ENCODE results near the gene ABCC1.

ABCC1 gene

GRCh38 chr16:16124974-16125373, 175.6 kb downstream of the ABCC1 start:
- H3F3A ChIP-seq (ENCODE audit: insufficient read depth): 0 out of 2 replicates have a peak, but pooled peaks cover 4% of the 10 kb centered on the region
- H3K79me2 ChIP-seq (ENCODE audit: insufficient read depth, low read length): no peaks in the 10 kb centered on the region
- H3K4me2 ChIP-seq (ENCODE audit: low read depth, low read length, poor library complexity, severe bottlenecking): no peak overlapping the region
- no peaks in the 10 kb centered on the region for H3K9me2 ChIP-seq (replicated peaks; ENCODE audit: insufficient read depth, low read length)
- H3K27me3 ChIP-seq (ENCODE audit: low read length): no peaks in the 10 kb centered on the region
- H3K27ac ChIP-seq (ENCODE audit: low read depth, low read length): no peak overlapping the region
- no peak overlapping the region for H2AFZ ChIP-seq (ENCODE audit: low read depth, low read length, severe bottlenecking)
- peaks cover 11% of the 10 kb centered on the region for H3K36me3 ChIP-seq (ENCODE audit: low read length)
- no peaks in the 10 kb centered on the region for H3K9me3 ChIP-seq (ENCODE audit: insufficient read depth, low read length)
- no peaks in the 10 kb centered on the region for H4K20me1 ChIP-seq (ENCODE audit: low read depth, low read length)
- no peak overlapping the region for H3K4me3 ChIP-seq (ENCODE audit: insufficient read depth, low read length, poor library complexity, severe bottlenecking)
- H3K9ac ChIP-seq (ENCODE audit: low read length): no peak overlapping the region
- TF ChIP-seq, protein P1, sequence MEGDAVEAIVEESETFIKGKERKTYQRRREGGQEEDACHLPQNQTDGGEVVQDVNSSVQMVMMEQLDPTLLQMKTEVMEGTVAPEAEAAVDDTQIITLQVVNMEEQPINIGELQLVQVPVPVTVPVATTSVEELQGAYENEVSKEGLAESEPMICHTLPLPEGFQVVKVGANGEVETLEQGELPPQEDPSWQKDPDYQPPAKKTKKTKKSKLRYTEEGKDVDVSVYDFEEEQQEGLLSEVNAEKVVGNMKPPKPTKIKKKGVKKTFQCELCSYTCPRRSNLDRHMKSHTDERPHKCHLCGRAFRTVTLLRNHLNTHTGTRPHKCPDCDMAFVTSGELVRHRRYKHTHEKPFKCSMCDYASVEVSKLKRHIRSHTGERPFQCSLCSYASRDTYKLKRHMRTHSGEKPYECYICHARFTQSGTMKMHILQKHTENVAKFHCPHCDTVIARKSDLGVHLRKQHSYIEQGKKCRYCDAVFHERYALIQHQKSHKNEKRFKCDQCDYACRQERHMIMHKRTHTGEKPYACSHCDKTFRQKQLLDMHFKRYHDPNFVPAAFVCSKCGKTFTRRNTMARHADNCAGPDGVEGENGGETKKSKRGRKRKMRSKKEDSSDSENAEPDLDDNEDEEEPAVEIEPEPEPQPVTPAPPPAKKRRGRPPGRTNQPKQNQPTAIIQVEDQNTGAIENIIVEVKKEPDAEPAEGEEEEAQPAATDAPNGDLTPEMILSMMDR (IDR thresholded peaks at IDR 0.05; ENCODE audit: insufficient read depth, low read length, poor library complexity, severe bottlenecking): no peak
- TF ChIP-seq EZH2phosphoT487 (conservative IDR thresholded peaks at IDR 0.05; ENCODE audit: low read length): no peak

- H3K9me3 ChIP-seq (ENCODE audit: insufficient read depth, low read length): no peaks in the 10 kb centered on the region
- H3K4me3 ChIP-seq (ENCODE audit: insufficient read depth, low read length, poor library complexity, severe bottlenecking): no peak overlapping the region
- H3K27ac ChIP-seq (ENCODE audit: low read depth, low read length): no peak overlapping the region
- H3K36me3 ChIP-seq (ENCODE audit: low read length): peaks cover 11% of the 10 kb centered on the region
- no peaks in the 10 kb centered on the region for H3K27me3 ChIP-seq (ENCODE audit: low read length)
- no peak for TF ChIP-seq EZH2phosphoT487 (conservative IDR thresholded peaks at IDR 0.05; ENCODE audit: low read length)
- TF ChIP-seq, protein P1 (IDR thresholded peaks at IDR 0.05; ENCODE audit: insufficient read depth, low read length, poor library complexity, severe bottlenecking): no peak
- H3K9ac ChIP-seq (ENCODE audit: low read length): no peak overlapping the region
- 0 out of 2 replicates have a peak, but pooled peaks cover 4% of the 10 kb centered on the region for H3F3A ChIP-seq (ENCODE audit: insufficient read depth)
- no peak overlapping the region for H2AFZ ChIP-seq (ENCODE audit: low read depth, low read length, severe bottlenecking)
- no peaks in the 10 kb centered on the region for H4K20me1 ChIP-seq (ENCODE audit: low read depth, low read length)
- H3K79me2 ChIP-seq (ENCODE audit: insufficient read depth, low read length): no peaks in the 10 kb centered on the region
- H3K4me2 ChIP-seq (ENCODE audit: low read depth, low read length, poor library complexity, severe bottlenecking): no peak overlapping the region
- H3K9me2 ChIP-seq (replicated peaks; ENCODE audit: insufficient read depth, low read length): no peaks in the 10 kb centered on the region
These were observed 177.5 kb downstream of the ABCC1 start for GRCh38 chr16:16126896-16127295.

GRCh38 chr16:16127469-16128116, 178.2 kb downstream of the ABCC1 start:
- H3K27ac ChIP-seq (ENCODE audit: low read depth, low read length): no peak overlapping the region
- 0 out of 2 replicates have a peak, but pooled peaks cover 4% of the 10 kb centered on the region for H3F3A ChIP-seq (ENCODE audit: insufficient read depth)
- no peaks in the 10 kb centered on the region for H3K9me3 ChIP-seq (ENCODE audit: insufficient read depth, low read length)
- H3K9ac ChIP-seq (ENCODE audit: low read length): no peak overlapping the region
- H3K4me3 ChIP-seq (ENCODE audit: insufficient read depth, low read length, poor library complexity, severe bottlenecking): no peak overlapping the region
- no peak for TF ChIP-seq EZH2phosphoT487 (conservative IDR thresholded peaks at IDR 0.05; ENCODE audit: low read length)
- TF ChIP-seq, protein P1 (IDR thresholded peaks at IDR 0.05; ENCODE audit: insufficient read depth, low read length, poor library complexity, severe bottlenecking): peak; percentile 72
- H3K9me2 ChIP-seq (replicated peaks; ENCODE audit: insufficient read depth, low read length): no peaks in the 10 kb centered on the region
- H3K36me3 ChIP-seq (ENCODE audit: low read length): peaks cover 11% of the 10 kb centered on the region
- no peaks in the 10 kb centered on the region for H3K27me3 ChIP-seq (ENCODE audit: low read length)
- no peaks in the 10 kb centered on the region for H3K79me2 ChIP-seq (ENCODE audit: insufficient read depth, low read length)
- H4K20me1 ChIP-seq (ENCODE audit: low read depth, low read length): no peaks in the 10 kb centered on the region
- no peak overlapping the region for H3K4me2 ChIP-seq (ENCODE audit: low read depth, low read length, poor library complexity, severe bottlenecking)
- no peak overlapping the region for H2AFZ ChIP-seq (ENCODE audit: low read depth, low read length, severe bottlenecking)

Data from SU-DHL-6 (cell line).